DND-41 (cell line): ENCODE data around the gene LAG3.

Experiments
- CTCF ChIP-seq: IDR thresholded peaks from 2 replicates; pipeline ENCODE4 v1.5.1; 2012; ENCODE audit warnings: borderline replicate concordance, low read length, moderate library complexity, mild to moderate bottlenecking; ENCODE audit not compliant: poor library complexity, severe bottlenecking; ENCODE audit errors: extremely low read depth
- EZH2 ChIP-seq: IDR thresholded peaks from 3 replicates; pipeline ENCODE4 v1.6.1; 2012; ENCODE audit warnings: borderline replicate concordance, low read depth, mild to moderate bottlenecking, moderate library complexity, low read length, inconsistent platforms; ENCODE audit not compliant: severe bottlenecking

- TF ChIP-seq CTCF (no peak), EZH2 (no peak)
Measured at GRCh38 chr12:6745741-6746525, 26.4 kb upstream of the LAG3 start.
